ENCODE measurements around the gene LRRFIP1. TPM values are rescaled to one million over a fixed set of nuclear protein-coding genes. Genes with fewer than 3 reads are reported as not detected.

Gene LRRFIP1
- total and polyA plus RNA-seq, 2 of the 13 experiments (the other 11 are each of a cell fraction or from before 2014, with no cell fraction given), result 15.9 to 40.5 TPM

GRCh38 chr2:237666606-237667005 lies 39.2 kb downstream of the LRRFIP1 start:
- Histone ChIP-seq H3K4me3 (replicated peaks in 1 of 3; ENCODE audit: insufficient read depth in 1 of 3, low read depth in 2 of 3, low read length in 3 of 3) (no peak overlapping the region), H3K36me3 (replicated peaks in 1 of 2; ENCODE audit: control insufficient read depth in 1 of 2, insufficient read depth in 2 of 2, low read length in 2 of 2) (no peaks in the 10 kb centered on the region), H3K9ac (ENCODE audit: insufficient read depth, low read depth, low read length) (no peak overlapping the region), H2AFZ (ENCODE audit: low read length) (no peak overlapping the region), H3K4me1 (ENCODE audit: insufficient read depth, low read length) (peaks cover 61% of the 10 kb centered on the region), H3K4me2 (ENCODE audit: low read depth, low read length) (no peak overlapping the region), H3K9me3 (ENCODE audit: low read length) (no peaks in the 10 kb centered on the region), H3K79me2 (ENCODE audit: insufficient read depth, low read length) (no peaks in the 10 kb centered on the region), H3K27ac (ENCODE audit: extremely low read length, insufficient read depth, low read length) (no peak overlapping the region), H4K20me1 (ENCODE audit: insufficient read depth, low read length) (no peaks in the 10 kb centered on the region), H3K27me3 (ENCODE audit: control insufficient read depth in 1 of 2, insufficient read depth in 2 of 2, low read length in 2 of 2) (no peaks in the 10 kb centered on the region)
- CTCF ChIA-PET (ENCODE audit: low intra/inter-chr PET ratio, low total read pairs), result no interaction called here
- TF ChIP-seq PHF20 (CRISPR knock-in tag; IDR thresholded peaks at IDR 0.05), result no peak
- TF ChIP-seq ZNF343 (CRISPR knock-in tag; IDR thresholded peaks at IDR 0.05), result no peak
- TF ChIP-seq ZNF335 (CRISPR knock-in tag; IDR thresholded peaks at IDR 0.05), result no peak
- TF ChIP-seq ZNF501 (CRISPR knock-in tag; IDR thresholded peaks at IDR 0.05), result no peak
- no peak for TF ChIP-seq ZNF367 (CRISPR knock-in tag; IDR thresholded peaks at IDR 0.05; ENCODE audit: borderline replicate concordance)
- no peak for TF ChIP-seq AGO1 (IDR thresholded peaks at IDR 0.05; ENCODE audit: low read depth, low read length, poor library complexity, severe bottlenecking)
- no peak for TF ChIP-seq AHR (CRISPR knock-in tag; IDR thresholded peaks at IDR 0.05)
- TF ChIP-seq ZNF446 (CRISPR knock-in tag; IDR thresholded peaks at IDR 0.05), result no peak
- TF ChIP-seq PRPF4 (IDR thresholded peaks at IDR 0.05; ENCODE audit: low read depth, low read length, poor library complexity, severe bottlenecking), result no peak
- TF ChIP-seq KAT2B (IDR thresholded peaks at IDR 0.05; ENCODE audit: borderline replicate concordance, low read depth, low read length), result no peak
- TF ChIP-seq ZNF773 (CRISPR knock-in tag; IDR thresholded peaks at IDR 0.05; ENCODE audit: borderline replicate concordance), result no peak
- no peak for TF ChIP-seq KMT2A (CRISPR knock-in tag; IDR thresholded peaks at IDR 0.05)
- no peak for TF ChIP-seq RFX3 (CRISPR knock-in tag; IDR thresholded peaks at IDR 0.05)
- no peak for TF ChIP-seq ZNF557 (CRISPR knock-in tag; IDR thresholded peaks at IDR 0.05)
- DNase-seq (ENCODE audit: low spot score) (no peak), ATAC-seq (no peak), FAIRE-seq (no peak)
- WGBS (ENCODE audit: low lambda C conversion rate), result 74% methylated on average over 7 of the region's 7 CpGs
- intact Hi-C loops (cut with micrococcal nuclease; ENCODE audit: unreplicated experiment) (no loop called here), in situ Hi-C loops (cut with HindIII; ENCODE audit: extremely low pct_ligation_motif_present, low pct_unique_long_range_greater_than_20kb) (no loop called here)
- BruUV-seq (replicated peaks), result no TSS peak
- POLR2A ChIA-PET, result no interaction called here

Measured in HepG2 (cell line).